H4 (cell line): ENCODE results near the gene EFCAB9. TPM values are rescaled to one million over a fixed set of nuclear protein-coding genes. Genes with fewer than 3 reads are reported as not detected.

ENCODE experiments used
- DNase-seq: peaks from one replicate; pipeline ENCODE4 v3.0.0-alpha.2; 2015; ENCODE audit warnings: low spot score
- total RNA-seq: library from RNA; depleted of rRNA; stranded (reverse); fragments of >200 nt; shearing (Covaris generic); gene quantifications from 2 replicates; pipeline ENCODE4 v1.2.3, GENCODE V29; 2014; rRNA removed

Gene EFCAB9
- total RNA-seq, 1 experiment from 2014 or later, result not detected

- DNase-seq, result no peak
These were observed 49.3 kb downstream of the EFCAB9 start for GRCh38 chr5:172243302-172243701.

- no peak for DNase-seq
These were observed 51.1 kb downstream of the EFCAB9 start for GRCh38 chr5:172245046-172245445.

GRCh38 chr5:172245703-172246125, 51.7 kb downstream of the EFCAB9 start:
- no peak for DNase-seq

GRCh38 chr5:172248637-172249036, 54.7 kb downstream of the EFCAB9 start:
- no peak for DNase-seq

- DNase-seq, result no peak
These were observed 57.4 kb downstream of the EFCAB9 start for GRCh38 chr5:172251419-172251818.

- no peak for DNase-seq
These were observed 58.5 kb downstream of the EFCAB9 start for GRCh38 chr5:172252501-172252900.

Other genes with a start within 250 kb of the EFCAB9 start
- 56.3 and 56.5 TPM in 2 replicates for gene FBXW11, start 187.5 kb upstream of the EFCAB9 start, total RNA-seq
- gene STK10, start 5.9 kb upstream of the EFCAB9 start, total RNA-seq, result 8.0 and 10.3 TPM in 2 replicates
- 34.6 and 34.8 TPM in 2 replicates for gene UBTD2, start 89.6 kb downstream of the EFCAB9 start, total RNA-seq